GM18499 (cell line): ENCODE measurements around the gene PPFIA3.
"Not testable (repeated sequence)": the region's sequence is repeated elsewhere in the genome, so short reads cannot be mapped to it uniquely, and the experiment has no call there.

ENCODE experiments used
- ATAC-seq: cut with Tn5 transposase; IDR thresholded peaks from one replicate; pipeline ENCODE4 v1.9.1; 2021; ENCODE audit warnings: moderate number of reproducible peaks; ENCODE audit not compliant: insufficient read depth, unreplicated experiment

Gene PPFIA3

DNA sequence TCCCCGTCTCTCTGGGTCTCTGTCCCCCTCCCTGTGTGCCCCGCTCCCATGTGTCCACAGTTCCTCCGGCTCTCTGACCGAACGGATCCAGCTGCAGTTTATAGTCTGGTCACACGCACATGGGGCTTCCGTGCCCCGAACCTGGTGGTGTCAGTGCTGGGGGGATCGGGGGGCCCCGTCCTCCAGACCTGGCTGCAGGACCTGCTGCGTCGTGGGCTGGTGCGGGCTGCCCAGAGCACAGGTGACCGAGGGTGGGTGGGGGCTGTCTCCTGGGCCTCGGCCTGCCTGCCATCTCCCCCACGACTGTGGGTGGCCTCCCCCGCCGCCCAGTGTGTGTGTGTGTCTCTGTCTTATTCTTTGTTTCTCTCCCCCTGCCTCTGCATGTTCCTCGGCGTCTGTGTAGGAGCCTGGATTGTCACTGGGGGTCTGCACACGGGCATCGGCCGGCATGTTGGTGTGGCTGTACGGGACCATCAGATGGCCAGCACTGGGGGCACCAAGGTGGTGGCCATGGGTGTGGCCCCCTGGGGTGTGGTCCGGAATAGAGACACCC is 48.6 kb downstream of the PPFIA3 start:
- no peak for ATAC-seq

DNA sequence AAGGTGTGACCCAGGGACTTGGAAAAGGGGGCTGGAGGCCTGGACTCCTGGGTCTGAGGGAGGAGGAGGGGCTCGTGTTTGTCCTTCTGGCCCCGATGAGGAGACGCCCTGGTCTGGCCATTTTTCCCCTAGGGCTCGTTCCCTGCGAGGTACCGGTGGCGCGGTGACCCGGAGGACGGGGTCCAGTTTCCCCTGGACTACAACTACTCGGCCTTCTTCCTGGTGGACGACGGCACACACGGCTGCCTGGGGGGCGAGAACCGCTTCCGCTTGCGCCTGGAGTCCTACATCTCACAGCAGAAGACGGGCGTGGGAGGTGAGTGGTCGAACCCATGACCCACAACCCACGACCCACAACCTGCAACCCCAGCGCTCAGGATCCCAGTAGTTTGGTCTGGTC is 49.1 kb downstream of the PPFIA3 start:
- ATAC-seq = no peak

DNA sequence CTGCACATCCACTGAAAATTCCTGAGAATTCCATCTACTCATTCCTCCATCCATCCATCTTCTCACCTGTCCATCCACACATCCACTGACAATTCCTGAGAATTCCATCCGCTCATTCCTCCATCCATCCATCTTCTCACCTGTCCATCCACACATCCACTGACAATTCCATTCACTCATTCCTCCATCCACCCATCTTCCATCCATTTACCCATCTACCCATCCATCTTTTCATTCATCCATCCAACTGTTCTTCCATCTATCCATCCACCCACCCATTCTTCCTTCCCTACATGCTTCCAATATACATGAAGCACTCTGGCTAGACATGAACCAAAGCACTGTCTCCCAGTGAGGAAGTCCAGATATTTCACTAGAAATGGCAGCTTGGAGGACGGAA is 53.9 kb downstream of the PPFIA3 start:
- no peak for ATAC-seq

DNA sequence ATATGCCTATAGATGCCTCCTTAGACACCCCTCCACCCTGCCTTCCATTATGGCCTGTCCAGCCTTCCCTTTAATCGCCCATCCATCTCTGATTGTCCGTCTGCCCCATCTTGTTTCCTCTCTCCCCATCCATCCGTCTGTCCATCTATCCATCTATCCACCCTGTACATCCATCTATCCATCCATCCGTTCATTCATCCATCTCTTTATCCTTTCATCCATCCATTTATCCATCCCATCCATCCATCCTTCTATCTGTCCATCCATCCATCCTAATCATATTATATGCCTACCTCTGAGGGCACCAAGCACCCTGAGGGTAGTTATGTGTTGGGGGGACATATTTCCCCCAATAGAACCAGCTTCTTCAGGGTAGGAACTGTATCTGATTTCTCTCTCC is 61.3 kb downstream of the PPFIA3 start:
- no peak for ATAC-seq

DNA sequence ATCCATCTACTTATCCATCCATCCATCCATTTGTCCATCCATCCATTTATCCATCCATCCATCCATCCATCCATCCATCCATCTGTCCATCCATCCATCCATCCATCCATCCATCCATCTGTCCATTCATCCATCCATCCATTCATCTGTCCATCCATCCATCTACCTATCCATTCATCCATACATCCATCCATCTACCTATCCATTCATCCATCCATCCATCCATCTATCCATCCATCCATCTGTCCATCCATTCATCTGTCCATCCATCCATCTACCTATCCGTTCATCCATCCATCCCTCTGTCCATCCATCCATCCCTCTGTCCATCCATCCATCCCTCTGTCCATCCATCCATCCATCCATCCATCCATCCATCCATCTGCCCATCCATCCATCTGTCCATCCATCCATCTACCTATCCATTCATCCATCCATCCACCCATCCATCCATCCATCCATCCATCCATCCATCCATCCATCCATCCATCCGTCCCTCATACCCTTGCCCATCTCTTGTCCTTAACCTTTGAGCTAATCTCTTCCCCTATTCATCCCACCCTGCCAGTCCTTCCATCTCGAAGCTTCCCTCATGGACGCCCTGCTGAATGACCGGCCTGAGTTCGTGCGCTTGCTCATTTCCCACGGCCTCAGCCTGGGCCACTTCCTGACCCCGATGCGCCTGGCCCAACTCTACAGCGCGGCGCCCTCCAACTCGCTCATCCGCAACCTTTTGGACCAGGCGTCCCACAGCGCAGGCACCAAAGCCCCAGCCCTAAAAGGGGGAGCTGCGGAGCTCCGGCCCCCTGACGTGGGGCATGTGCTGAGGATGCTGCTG is 62.9 kb downstream of the PPFIA3 start:
- not testable (repeated sequence) for ATAC-seq

DNA sequence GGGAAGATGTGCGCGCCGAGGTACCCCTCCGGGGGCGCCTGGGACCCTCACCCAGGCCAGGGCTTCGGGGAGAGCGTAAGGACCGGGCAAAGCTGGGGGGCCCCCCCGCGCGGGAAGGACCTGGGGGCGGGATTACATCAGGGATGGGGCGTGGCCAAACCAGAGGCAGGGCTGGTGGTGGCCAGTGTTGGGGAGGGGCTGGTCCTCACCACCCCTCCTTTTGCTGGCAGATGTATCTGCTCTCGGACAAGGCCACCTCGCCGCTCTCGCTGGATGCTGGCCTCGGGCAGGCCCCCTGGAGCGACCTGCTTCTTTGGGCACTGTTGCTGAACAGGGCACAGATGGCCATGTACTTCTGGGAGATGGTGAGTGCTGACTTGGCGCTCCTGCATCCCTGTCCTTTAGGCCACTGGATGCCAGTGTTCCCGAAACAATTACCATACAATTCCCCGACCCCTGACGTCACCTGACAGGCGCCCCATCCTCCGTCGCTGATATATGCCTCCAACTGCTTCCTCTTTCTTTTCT is 63.6 kb downstream of the PPFIA3 start:
- ATAC-seq = no peak

DNA sequence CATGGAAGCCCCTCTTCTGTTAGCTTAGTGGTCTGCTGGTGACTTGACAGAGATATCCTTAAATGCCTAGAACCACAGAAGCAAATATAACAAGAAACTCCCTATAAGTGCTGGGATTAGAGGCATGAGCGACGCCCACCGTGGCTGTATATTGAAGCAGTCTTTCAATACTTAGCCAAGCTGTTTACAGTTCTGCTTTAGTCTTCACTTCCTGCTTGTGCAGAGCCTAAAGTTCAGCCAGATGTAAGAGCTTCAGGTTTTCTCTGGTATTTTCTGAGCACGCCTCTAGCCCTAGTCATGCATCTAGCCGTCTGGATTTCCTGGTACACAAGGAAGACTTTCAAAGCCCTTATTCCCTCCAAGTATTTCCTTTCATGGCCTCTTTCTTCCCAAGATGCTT is 66.8 kb downstream of the PPFIA3 start:
- ATAC-seq = no peak

DNA sequence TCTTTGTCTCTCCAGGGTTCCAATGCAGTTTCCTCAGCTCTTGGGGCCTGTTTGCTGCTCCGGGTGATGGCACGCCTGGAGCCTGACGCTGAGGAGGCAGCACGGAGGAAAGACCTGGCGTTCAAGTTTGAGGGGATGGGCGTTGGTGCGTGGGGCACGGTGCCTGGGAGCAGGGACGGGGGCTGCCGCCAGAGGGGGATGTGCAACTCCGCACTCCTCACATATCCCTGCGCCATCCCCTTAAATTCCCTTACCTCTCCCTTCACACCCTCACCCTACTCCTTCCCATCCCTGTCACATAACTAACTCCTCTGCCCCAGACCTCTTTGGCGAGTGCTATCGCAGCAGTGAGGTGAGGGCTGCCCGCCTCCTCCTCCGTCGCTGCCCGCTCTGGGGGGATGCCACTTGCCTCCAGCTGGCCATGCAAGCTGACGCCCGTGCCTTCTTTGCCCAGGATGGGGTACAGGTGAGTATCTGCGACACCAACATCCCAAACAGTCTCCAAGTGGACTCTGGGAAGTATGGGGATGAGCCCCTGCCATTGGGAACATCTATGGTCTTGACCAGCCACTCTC is 69.4 kb downstream of the PPFIA3 start:
- no peak for ATAC-seq

DNA sequence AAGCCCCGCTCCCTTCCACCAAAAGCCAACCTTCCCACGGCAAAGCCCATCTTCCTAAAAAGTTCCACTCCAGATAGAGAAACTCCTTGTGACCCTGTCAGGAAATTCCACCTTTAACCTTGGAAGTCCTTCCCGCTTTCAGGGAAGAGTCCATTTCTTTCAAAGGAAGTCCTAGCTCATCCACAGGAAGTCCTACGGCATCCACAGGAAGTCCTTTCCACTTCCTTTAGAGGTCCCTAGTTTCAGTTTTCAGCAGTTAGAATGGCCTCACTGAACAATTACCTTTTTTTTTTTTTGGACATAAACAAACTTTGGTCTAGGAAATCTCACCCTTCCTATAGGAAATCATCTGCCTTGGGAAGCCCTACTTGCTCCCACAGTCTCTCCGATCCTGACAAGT is 69.9 kb downstream of the PPFIA3 start:
- ATAC-seq = no peak

DNA sequence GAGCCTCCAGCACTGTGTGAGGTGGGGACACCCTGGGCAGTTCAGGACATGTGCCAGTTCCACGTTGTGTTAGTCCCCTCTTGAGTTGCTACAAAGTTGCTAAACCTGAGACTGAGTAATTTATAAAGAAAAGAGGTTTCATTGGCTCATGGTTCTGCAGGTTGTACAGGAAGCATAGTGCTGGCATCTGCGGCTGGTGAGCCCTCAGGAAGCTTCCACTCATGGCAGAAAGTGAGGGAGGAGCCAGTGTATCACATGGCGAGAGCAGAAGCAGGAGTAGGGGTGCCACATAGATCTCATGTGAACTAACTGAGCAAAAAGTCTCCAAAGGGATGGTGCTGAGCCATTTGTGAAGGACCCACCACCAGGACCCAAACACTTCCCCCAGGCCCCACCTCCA is 71.4 kb downstream of the PPFIA3 start:
- no peak for ATAC-seq

DNA sequence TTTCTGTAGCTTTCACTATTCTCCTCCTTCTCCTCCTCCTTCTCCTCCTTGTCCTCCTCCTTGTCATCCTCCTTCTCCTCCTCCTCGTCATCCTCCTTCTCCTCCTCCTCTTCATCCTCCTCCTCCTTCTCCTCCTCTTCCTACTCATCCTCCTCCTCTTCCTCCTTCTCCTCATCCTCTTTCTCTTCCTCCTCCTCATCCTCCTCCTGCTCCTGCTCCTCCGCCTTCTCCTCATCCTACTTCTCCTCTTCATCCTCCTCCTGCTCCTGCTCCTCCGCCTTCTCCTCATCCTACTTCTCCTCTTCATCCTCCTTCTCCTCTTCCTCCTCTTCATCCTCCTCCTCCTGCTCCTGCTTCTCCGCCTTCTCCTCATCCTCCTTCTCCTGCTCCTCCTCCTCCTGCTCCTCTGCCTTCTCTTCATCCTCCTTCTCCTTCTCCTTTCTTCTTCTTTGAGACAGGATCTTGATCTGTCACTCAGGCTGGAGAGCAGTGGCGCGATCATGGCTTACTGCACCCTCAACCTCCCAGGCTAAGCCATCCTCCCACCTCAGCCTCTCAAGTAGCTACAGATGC is 74.6 kb downstream of the PPFIA3 start:
- no peak for ATAC-seq

DNA sequence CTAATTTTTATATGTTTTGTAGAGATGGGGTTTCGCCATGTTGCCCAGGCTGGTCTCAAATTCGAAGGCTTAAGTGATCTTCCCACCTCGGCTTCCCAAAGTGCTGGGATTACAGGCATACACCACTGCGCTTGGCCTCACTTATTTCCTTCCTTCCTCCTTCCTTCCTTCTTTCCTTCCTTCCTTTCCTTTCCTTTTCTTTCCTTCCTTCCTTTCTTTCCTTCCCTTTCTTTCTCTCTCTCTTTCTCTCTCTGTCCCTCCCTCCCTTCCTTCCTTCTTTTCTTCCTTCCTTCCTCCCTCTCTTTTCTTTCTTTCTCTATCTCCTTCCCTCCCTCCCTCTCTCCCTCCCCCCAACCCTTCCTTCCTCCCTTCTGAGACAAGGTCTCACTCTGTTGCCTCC is 75.1 kb downstream of the PPFIA3 start:
- ATAC-seq = no peak

DNA sequence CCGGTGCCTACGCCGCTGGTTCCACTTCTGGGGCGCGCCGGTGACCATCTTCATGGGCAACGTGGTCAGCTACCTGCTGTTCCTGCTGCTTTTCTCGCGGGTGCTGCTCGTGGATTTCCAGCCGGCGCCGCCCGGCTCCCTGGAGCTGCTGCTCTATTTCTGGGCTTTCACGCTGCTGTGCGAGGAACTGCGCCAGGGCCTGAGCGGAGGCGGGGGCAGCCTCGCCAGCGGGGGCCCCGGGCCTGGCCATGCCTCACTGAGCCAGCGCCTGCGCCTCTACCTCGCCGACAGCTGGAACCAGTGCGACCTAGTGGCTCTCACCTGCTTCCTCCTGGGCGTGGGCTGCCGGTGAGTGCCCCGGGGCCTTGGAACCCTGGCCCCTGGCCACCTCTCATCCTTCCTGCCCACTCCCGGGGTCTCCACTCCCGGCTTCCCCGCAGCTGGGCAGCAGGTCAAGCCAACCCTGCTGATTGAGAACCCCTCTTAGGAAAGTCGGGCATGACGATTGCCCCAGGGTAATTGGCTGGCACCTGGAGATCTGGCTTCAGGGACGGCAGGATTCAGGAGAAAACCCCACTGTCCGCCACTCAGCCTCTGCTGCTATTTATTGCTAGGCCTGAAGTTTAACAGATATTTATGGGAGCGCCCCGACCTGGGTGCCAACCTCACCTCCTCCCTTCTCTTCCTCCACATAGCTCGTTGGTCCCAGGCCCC is 77.3 kb downstream of the PPFIA3 start:
- no peak for ATAC-seq

DNA sequence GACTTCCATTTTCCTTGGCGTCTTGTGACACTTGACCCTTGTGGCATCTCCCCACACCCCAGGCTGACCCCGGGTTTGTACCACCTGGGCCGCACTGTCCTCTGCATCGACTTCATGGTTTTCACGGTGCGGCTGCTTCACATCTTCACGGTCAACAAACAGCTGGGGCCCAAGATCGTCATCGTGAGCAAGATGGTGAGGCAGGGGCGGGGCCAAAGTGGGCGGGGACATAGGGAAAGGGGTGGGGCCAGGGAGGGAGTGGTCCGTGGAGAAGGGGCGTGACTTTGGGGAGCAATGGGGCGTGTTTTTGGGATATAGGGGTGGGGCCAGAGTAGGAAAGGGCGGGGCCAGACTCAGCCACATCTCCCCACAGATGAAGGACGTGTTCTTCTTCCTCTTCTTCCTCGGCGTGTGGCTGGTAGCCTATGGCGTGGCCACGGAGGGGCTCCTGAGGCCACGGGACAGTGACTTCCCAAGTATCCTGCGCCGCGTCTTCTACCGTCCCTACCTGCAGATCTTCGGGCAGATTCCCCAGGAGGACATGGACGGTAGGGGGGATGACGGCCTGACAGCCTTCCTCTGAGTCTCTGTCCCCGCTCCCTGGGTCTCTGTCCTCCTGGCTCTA is 81.0 kb downstream of the PPFIA3 start:
- ATAC-seq = no peak
